ENCODE results near the gene MMP7.

- no peak for TF ChIP-seq POLR2A (IDR thresholded peaks at IDR 0.05)
- no peak for TF ChIP-seq POLR2AphosphoS5 (IDR thresholded peaks at IDR 0.05)
- TF ChIP-seq, protein P1, sequence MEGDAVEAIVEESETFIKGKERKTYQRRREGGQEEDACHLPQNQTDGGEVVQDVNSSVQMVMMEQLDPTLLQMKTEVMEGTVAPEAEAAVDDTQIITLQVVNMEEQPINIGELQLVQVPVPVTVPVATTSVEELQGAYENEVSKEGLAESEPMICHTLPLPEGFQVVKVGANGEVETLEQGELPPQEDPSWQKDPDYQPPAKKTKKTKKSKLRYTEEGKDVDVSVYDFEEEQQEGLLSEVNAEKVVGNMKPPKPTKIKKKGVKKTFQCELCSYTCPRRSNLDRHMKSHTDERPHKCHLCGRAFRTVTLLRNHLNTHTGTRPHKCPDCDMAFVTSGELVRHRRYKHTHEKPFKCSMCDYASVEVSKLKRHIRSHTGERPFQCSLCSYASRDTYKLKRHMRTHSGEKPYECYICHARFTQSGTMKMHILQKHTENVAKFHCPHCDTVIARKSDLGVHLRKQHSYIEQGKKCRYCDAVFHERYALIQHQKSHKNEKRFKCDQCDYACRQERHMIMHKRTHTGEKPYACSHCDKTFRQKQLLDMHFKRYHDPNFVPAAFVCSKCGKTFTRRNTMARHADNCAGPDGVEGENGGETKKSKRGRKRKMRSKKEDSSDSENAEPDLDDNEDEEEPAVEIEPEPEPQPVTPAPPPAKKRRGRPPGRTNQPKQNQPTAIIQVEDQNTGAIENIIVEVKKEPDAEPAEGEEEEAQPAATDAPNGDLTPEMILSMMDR (IDR thresholded peaks at IDR 0.05) = no peak
Measured at GRCh38 chr11:102491969-102492368, 38.6 kb downstream of the MMP7 start.
